Trophoblast cell (in vitro differentiated cells and primary cell): ENCODE data around the gene NFYA.

Source experiments
- DNase-seq, 2 donors: peaks; one replicate each; pipeline ENCODE4 v3.0.0-alpha.2; 2016
- H2AFZ ChIP-seq: 2 replicates; pipeline ENCODE4 v1.6.1; 2013; ENCODE audit warnings: low read length, moderate library complexity, mild to moderate bottlenecking; ENCODE audit not compliant: insufficient read depth, poor library complexity
- H2AK5ac ChIP-seq: 2 replicates; pipeline ENCODE4 v1.6.1; 2013; ENCODE audit warnings: mild to moderate bottlenecking, low read length
- H2BK120ac ChIP-seq: 2 replicates; pipeline ENCODE4 v1.6.1; 2013; ENCODE audit warnings: low read length, mild to moderate bottlenecking, moderate library complexity; ENCODE audit not compliant: insufficient read depth, poor library complexity
- H2BK12ac ChIP-seq: 2 replicates; pipeline ENCODE4 v1.6.1; 2013; ENCODE audit warnings: mild to moderate bottlenecking, low read length, moderate library complexity
- H2BK5ac ChIP-seq: 2 replicates; pipeline ENCODE4 v1.6.1; 2013; ENCODE audit warnings: low read length, low read depth, moderate library complexity, mild to moderate bottlenecking; ENCODE audit not compliant: poor library complexity
- H3K14ac ChIP-seq: 2 replicates; pipeline ENCODE4 v1.6.1; 2013; ENCODE audit warnings: mild to moderate bottlenecking, low read length
- H3K18ac ChIP-seq: 2 replicates; pipeline ENCODE4 v1.6.1; 2013; ENCODE audit warnings: mild to moderate bottlenecking, low read length
- H3K23ac ChIP-seq: 2 replicates; pipeline ENCODE4 v1.6.1; 2013; ENCODE audit warnings: low read length
- H3K27ac ChIP-seq: 2 replicates; pipeline ENCODE4 v1.5.1; 2013; ENCODE audit warnings: low read depth, mild to moderate bottlenecking, inconsistent platforms, low read length, moderate library complexity
- H3K27me3 ChIP-seq: 2 replicates; pipeline ENCODE4 v1.6.1; 2013; ENCODE audit warnings: inconsistent platforms, mild to moderate bottlenecking, low read length, moderate library complexity; ENCODE audit not compliant: insufficient read depth
- H3K36me3 ChIP-seq, 2 experiments: 1 replicate in 1 of 2; 2 replicates in 1 of 2; pipeline ENCODE4 v1.6.1; 2013; ENCODE audit warnings: low read length in 2 of 2, mild to moderate bottlenecking in 2 of 2, moderate library complexity in 1 of 2; ENCODE audit not compliant: insufficient read depth in 2 of 2, control insufficient read depth in 1 of 2
- H3K4ac ChIP-seq: 2 replicates; pipeline ENCODE4 v1.6.1; 2013; ENCODE audit warnings: low read depth, mild to moderate bottlenecking, low read length, moderate library complexity
- H3K4me1 ChIP-seq, 2 experiments: 1 replicate in 1 of 2; 2 replicates in 1 of 2; pipeline ENCODE4 v1.6.1; 2013; ENCODE audit warnings: low read length in 2 of 2, mild to moderate bottlenecking in 2 of 2, moderate library complexity in 1 of 2; ENCODE audit not compliant: insufficient read depth in 2 of 2, control insufficient read depth in 1 of 2
- H3K4me2 ChIP-seq: 2 replicates; pipeline ENCODE4 v1.6.1; 2013; ENCODE audit warnings: inconsistent platforms, mild to moderate bottlenecking, low read length, moderate library complexity
- H3K4me3 ChIP-seq: 2 replicates; pipeline ENCODE4 v1.5.1; 2013; ENCODE audit warnings: mild to moderate bottlenecking, low read depth, low read length, inconsistent platforms
- H3K79me1 ChIP-seq: one replicate; pipeline ENCODE4 v1.6.1; 2013; ENCODE audit warnings: low read length
- H3K79me2 ChIP-seq: 2 replicates; pipeline ENCODE4 v1.6.1; 2013; ENCODE audit warnings: low read length, mild to moderate bottlenecking; ENCODE audit not compliant: control insufficient read depth, insufficient read depth, poor library complexity
- H3K9ac ChIP-seq: 2 replicates; pipeline ENCODE4 v1.6.1; 2013; ENCODE audit warnings: mild to moderate bottlenecking, low read length
- H3K9me3 ChIP-seq: 2 replicates; pipeline ENCODE4 v1.6.1; 2013; ENCODE audit warnings: low read depth, mild to moderate bottlenecking, control low read depth, inconsistent platforms, low read length; ENCODE audit not compliant: insufficient read depth
- H4K12ac ChIP-seq: 2 replicates; pipeline ENCODE4 v1.6.1; 2013; ENCODE audit warnings: low read depth, mild to moderate bottlenecking, low read length, moderate library complexity
- H4K8ac ChIP-seq: 2 replicates; pipeline ENCODE4 v1.6.1; 2013; ENCODE audit warnings: low read depth, mild to moderate bottlenecking, low read length, moderate library complexity
- H4K91ac ChIP-seq: one replicate; pipeline ENCODE4 v1.6.1; 2013; ENCODE audit warnings: low read depth, mild to moderate bottlenecking, low read length, moderate library complexity
- WGBS: extraction: QIAGEN DNeasy Blood & Tissue Kit; methylation state at CpG from one replicate; pipeline ENCODE4 v1.1.7; 2013; ENCODE audit warnings: missing lambda C conversion rate; ENCODE audit not compliant: insufficient read length, insufficient coverage; ENCODE audit errors: extremely low coverage; 5-methylcytosine and 5-hydroxymethylcytosine counted together

The NFYA gene

DNA sequence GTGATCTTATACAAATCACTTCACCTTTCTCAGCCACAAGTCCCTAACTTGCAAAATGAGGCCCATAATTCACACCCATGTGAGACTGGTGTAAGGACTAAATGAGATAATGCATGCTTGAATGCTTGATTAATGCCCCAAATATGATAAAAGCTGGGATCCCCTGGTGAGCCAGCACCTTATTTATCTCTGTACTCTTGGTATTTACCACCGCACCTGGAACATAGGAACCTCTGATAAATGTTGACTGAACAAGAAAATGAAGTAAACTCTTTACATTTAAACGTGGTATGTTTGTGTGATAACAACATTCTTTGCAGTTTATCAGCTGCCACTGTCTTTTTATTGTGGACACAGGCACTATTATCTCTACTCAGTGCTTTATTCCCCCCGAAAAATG, 22.2 kb upstream of the NFYA start:
- no peak overlapping the region for H3K4me2 ChIP-seq
- no peak overlapping the region for H3K14ac ChIP-seq
- no peaks in the 10 kb centered on the region for H3K36me3 ChIP-seq
- no peak overlapping the region for H2BK5ac ChIP-seq
- no peak overlapping the region for H2BK120ac ChIP-seq
- no peak overlapping the region for H4K12ac ChIP-seq
- DNase-seq: peak; percentile 40 to 77
- H4K91ac ChIP-seq: no peak overlapping the region
- H2AFZ ChIP-seq: no peak overlapping the region
- H3K4ac ChIP-seq: no peak overlapping the region
- H3K18ac ChIP-seq: no peak overlapping the region
- no peak overlapping the region for H3K9ac ChIP-seq
- peaks cover 22 to 29% of the 10 kb centered on the region in 2 experiments for H3K4me1 ChIP-seq
- H4K8ac ChIP-seq: no peak overlapping the region
- no peak overlapping the region for H2BK12ac ChIP-seq
- peaks cover 14% of the 10 kb centered on the region for H3K79me1 ChIP-seq
- no peak overlapping the region for H3K4me3 ChIP-seq
- no peak overlapping the region for H2AK5ac ChIP-seq
- H3K27me3 ChIP-seq: no peaks in the 10 kb centered on the region
- H3K27ac ChIP-seq: no peak overlapping the region
- no CpG with 5 or more reads among the region's 3 CpGs for WGBS
- no peaks in the 10 kb centered on the region for H3K9me3 ChIP-seq
- H3K23ac ChIP-seq: no peak overlapping the region
- H3K79me2 ChIP-seq: no peaks in the 10 kb centered on the region

DNA sequence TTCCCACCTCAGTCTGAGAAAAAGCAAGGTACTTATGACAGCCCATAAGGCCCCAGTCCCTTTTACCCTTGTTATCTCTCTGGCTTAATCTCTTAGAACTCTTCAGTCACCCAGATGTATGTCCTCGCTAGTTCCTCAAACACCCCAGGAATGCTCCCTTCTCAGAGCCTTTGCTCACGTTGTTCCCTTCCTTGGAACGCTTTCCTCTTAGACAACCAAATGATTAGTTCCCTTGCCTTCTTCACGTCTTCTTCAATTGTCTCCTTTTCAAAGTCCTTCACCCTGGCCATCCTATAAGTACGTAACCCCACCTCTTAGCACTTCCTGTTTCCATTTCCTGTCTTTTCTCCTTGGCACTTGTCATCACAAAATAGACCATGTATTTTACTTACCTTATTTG, 20.9 kb upstream of the NFYA start:
- Histone ChIP-seq H4K8ac (no peak overlapping the region), H3K4ac (no peak overlapping the region), H3K4me3 (no peak overlapping the region), H3K36me3 (no peaks in the 10 kb centered on the region), H2AK5ac (no peak overlapping the region), H4K91ac (no peak overlapping the region), H2BK120ac (no peak overlapping the region), H3K4me2 (no peak overlapping the region), H3K23ac (no peak overlapping the region), H3K9ac (no peak overlapping the region), H3K4me1 (peaks cover 22 to 29% of the 10 kb centered on the region in 2 experiments), H3K79me1 (peaks cover 14% of the 10 kb centered on the region), H2BK5ac (no peak overlapping the region), H4K12ac (no peak overlapping the region), H3K18ac (no peak overlapping the region), H3K79me2 (no peaks in the 10 kb centered on the region), H3K14ac (no peak overlapping the region), H3K27ac (no peak overlapping the region), H2BK12ac (no peak overlapping the region), H2AFZ (no peak overlapping the region), H3K9me3 (no peaks in the 10 kb centered on the region), H3K27me3 (no peaks in the 10 kb centered on the region)
- WGBS: no CpG with 5 or more reads among the region's 5 CpGs
- DNase-seq: no peak

DNA sequence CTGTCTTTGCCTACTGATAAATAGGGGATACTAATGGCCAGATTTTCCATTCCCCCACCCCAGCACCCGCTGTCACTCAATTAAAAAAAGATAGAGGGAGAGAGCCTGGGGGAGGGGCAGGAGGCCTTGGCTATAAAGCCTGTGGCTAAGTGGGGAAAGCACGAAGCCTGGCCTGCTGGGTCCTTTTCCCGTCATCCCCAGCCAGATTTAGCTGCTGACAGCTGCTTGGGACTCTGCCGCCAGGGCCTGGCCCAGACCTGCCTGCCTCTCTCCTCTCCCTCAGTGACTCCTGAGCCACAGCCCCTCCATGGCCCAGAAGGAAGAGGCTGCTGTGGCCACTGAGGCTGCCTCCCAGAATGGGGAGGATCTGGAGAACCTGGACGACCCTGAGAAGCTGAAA, 19.7 kb upstream of the NFYA start, which contains the start of gene APOBEC2:
TSS of gene APOBEC2 (plus strand) at position 162 of the 400 bp plus-strand sequence. CDS start at position 308, 146 bp downstream.
- Histone ChIP-seq H3K36me3 (no peaks in the 10 kb centered on the region), H3K4me1 (peaks cover 22 to 29% of the 10 kb centered on the region in 2 experiments), H2AK5ac (no peak within 1 kb of the TSS), H3K14ac (no peak within 1 kb of the TSS), H3K79me2 (no peaks in the 10 kb centered on the region), H3K4ac (no peak within 1 kb of the TSS), H3K27me3 (no peaks in the 10 kb centered on the region), H2BK5ac (no peak within 1 kb of the TSS), H3K18ac (no peak within 1 kb of the TSS), H4K91ac (no peak within 1 kb of the TSS), H3K23ac (no peak within 1 kb of the TSS), H4K12ac (no peak within 1 kb of the TSS), H2BK120ac (no peak within 1 kb of the TSS), H3K9ac (no peak within 1 kb of the TSS), H3K4me3 (no peak within 1 kb of the TSS), H2BK12ac (peak within 1 kb of the TSS; percentile 64), H2AFZ (no peak within 1 kb of the TSS), H3K27ac (no peak within 1 kb of the TSS), H3K4me2 (no peak within 1 kb of the TSS), H3K9me3 (no peaks in the 10 kb centered on the region), H4K8ac (no peak within 1 kb of the TSS), H3K79me1 (peaks cover 14% of the 10 kb centered on the region)
- no peak for DNase-seq
- no CpG with 5 or more reads among the region's 5 CpGs for WGBS

DNA sequence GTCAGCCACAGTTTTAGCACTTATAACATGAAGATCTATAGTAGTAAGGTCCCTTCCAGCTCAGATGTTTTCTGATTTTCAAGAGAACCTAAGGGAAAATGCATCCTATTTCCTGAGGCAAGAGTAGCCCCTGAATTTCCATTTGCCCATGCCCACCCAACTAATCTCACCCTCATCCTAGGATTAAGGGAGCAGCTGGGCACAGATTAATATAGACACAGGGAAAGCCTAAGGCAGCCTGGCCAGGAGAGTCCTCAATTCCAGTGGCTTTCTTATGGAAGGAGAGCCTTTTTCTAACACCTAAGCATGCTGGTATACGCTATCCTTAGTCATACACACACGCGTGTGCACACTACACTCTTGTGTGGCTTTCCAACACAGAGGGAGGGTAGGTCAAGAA, 18.3 kb upstream of the NFYA start:
- no peak overlapping the region for H3K14ac ChIP-seq
- H2AFZ ChIP-seq: no peak overlapping the region
- H2BK120ac ChIP-seq: no peak overlapping the region
- no peak overlapping the region for H3K23ac ChIP-seq
- peaks cover 18 to 25% of the 10 kb centered on the region in 2 experiments for H3K4me1 ChIP-seq
- H4K8ac ChIP-seq: no peak overlapping the region
- H3K4me2 ChIP-seq: no peak overlapping the region
- H3K27ac ChIP-seq: no peak overlapping the region
- H2AK5ac ChIP-seq: no peak overlapping the region
- H3K9me3 ChIP-seq: no peaks in the 10 kb centered on the region
- no peak overlapping the region for H2BK5ac ChIP-seq
- peaks cover 3% of the 10 kb centered on the region for H3K79me1 ChIP-seq
- no peak overlapping the region for H3K4me3 ChIP-seq
- H4K91ac ChIP-seq: no peak overlapping the region
- H3K79me2 ChIP-seq: no peaks in the 10 kb centered on the region
- no peak overlapping the region for H3K9ac ChIP-seq
- H3K4ac ChIP-seq: no peak overlapping the region
- DNase-seq: no peak
- H3K18ac ChIP-seq: no peak overlapping the region
- no peaks in the 10 kb centered on the region for H3K36me3 ChIP-seq
- no peaks in the 10 kb centered on the region for H3K27me3 ChIP-seq
- WGBS: no CpG with 5 or more reads among the region's 3 CpGs
- no peak overlapping the region for H2BK12ac ChIP-seq
- H4K12ac ChIP-seq: no peak overlapping the region
